HG03064 (cell line): ENCODE data around the gene TACC2.

Experiments used
- ATAC-seq: cut with Tn5 transposase; IDR thresholded peaks from one replicate; pipeline ENCODE4 v1.9.1; 2021; ENCODE audit warnings: low read depth; ENCODE audit not compliant: unreplicated experiment

TACC2 gene

DNA sequence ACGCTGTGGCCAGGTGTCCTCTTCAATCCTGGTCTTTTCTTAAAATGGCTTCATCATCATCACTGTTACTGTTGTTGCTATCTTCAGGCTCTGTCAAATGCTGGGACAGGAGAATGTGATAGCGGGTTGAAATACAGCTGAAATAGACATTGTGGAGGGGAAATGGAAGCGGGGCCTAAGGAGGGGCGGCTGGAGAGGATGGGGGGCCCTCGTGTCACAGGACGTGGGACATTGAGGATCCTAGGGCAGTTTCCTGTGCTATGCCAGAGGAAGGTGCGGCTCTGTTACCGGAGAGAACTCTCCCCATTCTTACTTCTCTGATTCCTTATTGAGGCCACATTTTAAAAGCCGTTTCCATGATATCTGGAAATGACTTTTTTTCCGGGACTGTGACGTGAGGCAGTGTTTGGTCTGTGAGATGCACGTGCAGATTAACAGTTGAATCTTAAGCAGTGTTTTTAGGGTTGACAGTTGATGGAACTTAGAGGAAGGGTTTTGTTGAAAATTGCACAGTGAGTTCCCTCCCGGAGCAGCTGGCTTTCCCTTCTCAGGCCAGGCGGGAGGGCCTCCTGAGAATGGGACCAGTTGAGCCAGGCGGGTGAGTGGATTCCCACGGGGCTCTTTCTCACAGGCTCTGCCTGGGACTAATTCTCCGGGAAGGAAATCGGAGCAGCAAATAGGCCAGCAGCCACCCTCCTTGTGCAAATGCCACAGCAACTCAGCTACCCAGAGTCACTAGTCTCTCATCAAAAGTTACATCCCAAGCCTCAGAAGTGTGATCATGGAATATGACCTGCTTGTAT is 125.2 kb downstream of the TACC2 start:
- ATAC-seq = no peak

DNA sequence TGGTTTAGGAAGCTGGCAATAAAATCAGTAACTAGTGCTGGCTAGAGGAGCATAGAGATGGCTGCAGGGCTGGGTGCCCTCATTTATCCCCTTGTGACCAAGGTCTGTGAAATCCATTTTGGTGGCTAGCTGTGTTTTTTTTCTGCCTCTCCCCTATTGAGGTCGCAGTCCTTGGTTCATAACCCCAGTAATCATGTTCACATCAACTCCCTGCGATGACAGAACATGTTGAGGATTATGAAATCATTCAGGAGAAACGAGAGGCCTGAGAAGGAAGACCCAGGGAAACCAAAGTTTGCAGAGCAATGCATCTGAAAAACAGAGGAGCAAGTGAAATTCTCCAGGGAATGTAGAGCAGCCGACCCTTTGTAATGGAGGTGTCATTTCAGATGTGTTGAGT is 126.9 kb downstream of the TACC2 start:
- ATAC-seq = no peak

DNA sequence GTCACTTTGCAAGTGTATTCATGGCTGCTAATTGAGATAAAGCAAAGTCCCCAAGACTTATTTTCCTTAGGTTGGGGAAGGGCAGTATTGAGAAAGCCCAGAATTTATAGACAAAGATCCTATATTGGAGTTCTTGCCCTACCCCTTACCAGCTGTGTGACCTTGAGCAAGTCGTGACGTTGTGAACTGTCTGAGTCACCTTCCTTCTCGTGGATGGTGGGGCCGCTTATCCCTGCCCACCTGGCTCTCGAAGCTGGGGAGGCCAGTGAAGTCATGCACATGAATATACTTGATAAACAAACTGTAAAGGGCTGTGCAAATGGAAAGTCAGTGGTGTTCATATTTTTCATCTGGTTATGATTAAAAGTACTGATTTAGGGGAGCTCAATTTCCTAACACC is 127.4 kb downstream of the TACC2 start:
- ATAC-seq = no peak

- ATAC-seq = no peak
These were observed 128.5 kb downstream of the TACC2 start for GRCh38 chr10:122117475-122117874.

GRCh38 chr10:122120008-122120744 is 131.2 kb downstream of the TACC2 start:
- ATAC-seq = no peak

GRCh38 chr10:122121059-122121458 is 132.1 kb downstream of the TACC2 start:
- no peak for ATAC-seq

DNA sequence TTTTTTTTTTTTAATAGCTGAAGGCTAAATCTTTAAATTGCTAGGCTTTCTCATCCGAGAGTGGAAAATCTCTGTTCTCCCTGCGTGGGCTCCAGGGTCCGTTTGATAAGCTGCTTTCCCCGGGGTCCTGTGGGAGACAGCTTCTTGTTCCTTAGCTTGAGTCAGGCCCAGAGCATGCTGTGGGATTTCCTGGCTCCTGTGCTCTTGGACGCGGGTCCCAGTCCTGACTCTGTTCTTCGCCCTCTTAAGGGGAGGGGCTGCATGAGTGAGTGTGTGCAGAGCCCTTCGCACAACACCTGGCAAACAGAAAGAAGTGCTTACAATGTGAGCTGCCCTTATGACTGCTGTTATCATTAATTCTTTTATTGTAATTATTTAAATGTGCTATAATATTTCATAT is 133.5 kb downstream of the TACC2 start:
- no peak for ATAC-seq

DNA sequence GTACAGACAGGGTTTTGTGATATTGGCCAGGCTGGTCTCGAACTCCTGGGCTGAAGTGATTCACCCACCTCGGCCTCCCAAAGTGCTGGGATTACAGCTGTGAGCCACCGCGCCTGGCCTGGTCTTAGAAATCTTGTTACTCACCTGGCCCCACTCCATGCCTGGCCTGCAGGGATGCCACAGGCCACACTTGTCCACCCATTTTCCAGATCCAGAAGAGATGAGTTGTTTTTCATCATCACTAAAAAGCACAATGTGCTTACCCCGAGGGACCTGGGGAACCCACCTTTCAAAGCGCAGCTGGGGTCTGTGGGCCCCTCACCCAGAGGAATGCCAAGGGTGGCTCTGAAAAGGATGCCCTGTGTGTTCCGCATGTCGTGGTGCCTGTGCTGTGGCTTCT is 134.2 kb downstream of the TACC2 start:
- ATAC-seq = no peak

DNA sequence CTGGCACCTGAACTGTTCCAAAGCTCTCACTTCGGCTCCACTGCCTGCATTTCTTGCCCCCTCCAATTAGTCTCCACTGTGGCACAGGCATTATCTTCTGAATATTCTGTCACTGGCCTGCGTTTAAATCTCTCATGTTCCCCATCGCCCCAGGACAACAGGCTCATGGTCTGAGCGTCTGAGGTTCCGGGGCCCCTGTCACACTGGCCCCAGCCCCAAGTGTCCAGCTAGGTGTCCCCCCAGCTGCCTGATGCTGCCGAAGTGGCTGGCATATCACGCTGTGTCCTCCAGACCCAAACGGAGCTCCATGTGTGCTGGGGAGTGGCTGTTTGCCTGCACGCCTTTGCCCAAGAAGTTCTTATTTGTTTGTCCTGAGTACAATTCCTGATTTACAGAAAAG is 135.4 kb downstream of the TACC2 start:
- ATAC-seq = no peak

DNA sequence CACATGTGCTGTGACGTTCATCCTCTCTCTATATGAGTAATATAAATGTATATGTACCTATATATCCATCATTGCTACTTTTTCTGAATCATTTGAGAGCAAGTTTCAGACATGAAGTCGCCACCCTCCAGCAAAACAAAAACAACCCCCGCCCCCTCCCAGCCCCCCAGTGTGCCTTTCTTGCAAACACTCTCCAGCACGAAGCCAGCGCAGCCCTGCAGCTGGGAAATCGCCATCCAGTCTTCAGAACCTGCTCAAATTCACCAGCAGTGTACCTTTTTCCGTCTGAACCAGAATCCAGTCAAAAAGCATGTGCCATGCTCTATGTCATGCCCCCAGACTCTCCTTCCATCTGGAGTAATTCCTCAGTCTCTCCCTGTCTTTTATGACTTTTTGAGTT is 135.8 kb downstream of the TACC2 start:
- no peak for ATAC-seq

GRCh38 chr10:122126763-122127659 is 138.0 kb downstream of the TACC2 start:
- ATAC-seq = no peak

DNA sequence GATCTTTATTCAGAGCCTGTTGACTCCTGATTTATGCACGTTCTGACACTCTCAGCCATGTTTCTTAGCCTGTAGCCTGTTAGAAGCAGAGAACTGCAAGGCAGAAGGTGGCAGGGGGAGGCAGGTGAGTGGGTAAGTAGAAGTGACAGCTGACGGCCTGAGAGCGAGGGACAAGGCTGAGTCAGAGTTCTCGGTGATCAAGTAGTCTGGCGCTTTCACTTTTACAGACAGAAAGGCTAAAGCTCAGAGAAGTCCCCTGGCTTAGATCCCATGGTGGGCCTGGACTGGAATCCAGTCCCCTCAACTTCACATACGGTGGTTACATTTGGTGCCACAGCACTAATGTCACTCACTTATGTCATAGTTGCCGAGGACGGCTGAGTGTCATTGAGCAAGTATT is 139.0 kb downstream of the TACC2 start:
- ATAC-seq = no peak

GRCh38 chr10:122128357-122128756 is 139.4 kb downstream of the TACC2 start:
- no peak for ATAC-seq

DNA sequence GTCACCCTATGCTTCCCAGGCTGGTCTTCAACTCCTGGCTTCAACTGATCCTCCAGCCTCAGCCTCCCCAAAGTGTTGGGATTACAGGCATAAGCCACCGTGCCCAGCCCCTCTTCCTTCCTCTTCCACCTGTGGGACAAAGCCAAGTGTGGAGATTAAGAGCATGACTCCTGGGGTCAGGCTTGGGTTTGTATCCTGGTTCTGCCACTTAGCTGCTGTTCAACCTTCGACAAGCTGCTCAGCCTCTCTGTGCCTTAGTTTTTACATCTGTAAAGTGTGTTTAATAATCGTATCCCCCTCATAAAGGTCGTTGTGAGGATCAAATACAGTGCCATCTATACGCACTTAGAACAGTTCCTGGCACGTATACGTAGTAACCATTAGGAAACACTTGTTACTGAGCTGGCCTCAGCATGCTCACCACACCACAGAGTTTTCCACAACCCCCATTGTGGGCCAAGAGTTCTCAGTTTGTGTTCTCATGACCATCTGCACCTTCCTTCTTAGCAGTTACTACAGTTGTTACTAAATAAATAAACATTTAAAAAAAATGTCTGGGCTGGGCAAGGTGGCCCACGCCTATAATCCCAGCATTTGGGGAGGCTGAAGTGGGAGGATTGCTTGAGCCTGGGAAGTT is 141.6 kb downstream of the TACC2 start:
- ATAC-seq = no peak

DNA sequence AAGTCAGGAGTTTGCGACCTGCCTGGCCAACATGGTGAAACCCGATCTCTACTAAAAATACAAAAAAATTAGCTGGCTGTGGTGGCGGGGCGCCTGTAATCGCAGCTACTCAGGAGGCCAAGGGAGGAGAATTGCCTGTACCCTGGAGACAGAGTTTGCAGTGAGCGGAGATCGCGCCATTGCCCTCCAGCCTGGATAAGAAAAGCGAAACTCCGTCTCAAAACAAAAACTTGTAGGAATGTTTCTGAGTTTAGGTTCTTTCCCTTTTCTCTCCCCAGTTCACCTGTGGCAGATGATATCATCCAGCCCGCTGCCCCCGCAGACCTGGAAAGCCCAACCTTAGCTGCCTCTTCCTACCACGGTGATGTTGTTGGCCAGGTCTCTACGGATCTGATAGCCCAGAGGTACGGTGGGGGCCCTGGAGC is 143.4 kb downstream of the TACC2 start:
- no peak for ATAC-seq

DNA sequence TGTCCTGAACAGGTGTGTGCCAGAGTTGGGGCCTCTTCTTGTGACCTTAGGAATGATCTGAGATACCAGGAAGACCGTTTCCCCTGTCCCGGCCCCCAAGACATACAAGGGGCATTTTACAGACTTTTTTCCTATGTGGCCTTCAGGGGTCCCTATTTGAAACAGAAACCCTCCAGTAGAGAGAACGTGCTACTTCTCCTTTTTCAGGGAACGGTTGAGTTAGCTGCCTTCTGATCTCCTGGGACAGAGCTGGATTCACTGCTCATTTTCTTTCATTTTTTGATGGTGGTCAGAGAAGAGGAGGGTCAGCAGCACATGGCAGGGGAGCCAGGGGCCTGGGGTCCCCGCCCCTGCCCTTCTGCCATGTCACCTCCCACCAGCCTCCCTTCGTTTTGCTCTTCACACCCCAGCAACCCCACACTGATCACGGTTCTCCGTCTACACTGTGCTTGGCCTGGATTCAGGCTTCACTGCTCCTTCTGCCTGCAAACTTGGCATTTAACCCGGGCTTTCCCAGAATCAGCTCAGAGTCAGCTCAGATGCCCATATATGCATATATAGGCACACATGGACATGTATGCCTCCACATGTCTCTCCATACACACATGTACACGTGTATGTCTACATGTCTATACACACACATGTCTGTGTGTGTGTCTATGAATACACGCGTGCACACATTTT is 144.1 kb downstream of the TACC2 start:
- no peak for ATAC-seq

GRCh38 chr10:122135251-122136025 is 146.5 kb downstream of the TACC2 start:
- ATAC-seq = no peak

- no peak for ATAC-seq
These were observed 150.1 kb downstream of the TACC2 start for GRCh38 chr10:122138831-122139625.
